Prostate gland (tissue), 2 donors: ENCODE measurements around the gene CDC42BPA.

Experiments
- CTCF ChIP-seq, 4 experiments: fragments of 200-600 bp in 2 of 4; fragments of 450-650 bp in 2 of 4; sonication (generic) in 2 of 4; IDR thresholded peaks; 1 replicate in 3 of 4; 2 replicates in 1 of 4; pipeline ENCODE4 v1.5.1; 2016 to 2019; ENCODE audit warnings: antibody characterized with exemption in 4 of 4, mild to moderate bottlenecking in 2 of 4, moderate library complexity in 2 of 4
- POLR2A ChIP-seq: fragments of 450-650 bp; IDR thresholded peaks from one replicate; pipeline ENCODE4 v1.6.1; 2016; ENCODE audit warnings: antibody characterized with exemption, mild to moderate bottlenecking
- POLR2AphosphoS5 ChIP-seq: sonication (generic); formaldehyde crosslinking; IDR thresholded peaks from one replicate; pipeline ENCODE4 v1.6.1; 2017; ENCODE audit warnings: antibody characterized with exemption

- no peak for TF ChIP-seq POLR2A
- TF ChIP-seq CTCF (IDR thresholded peaks at IDR 0.05): no peak
- no peak for TF ChIP-seq POLR2AphosphoS5
These were observed 12.2 kb downstream of the CDC42BPA start for GRCh38 chr1:227305894-227306626.
